HepG2 (cell line): ENCODE data around the gene MCRIP2. TPM values are rescaled to one million over a fixed set of nuclear protein-coding genes. Genes with fewer than 3 reads are reported as not detected.

ENCODE experiments used
- ADNP ChIP-seq: sonication (generic); formaldehyde crosslinking; IDR thresholded peaks from 2 replicates; pipeline ENCODE4 v1.4.0; 2020; ENCODE audit warnings: missing genetic modification reagents
- ARNTL ChIP-seq: sonication (generic); formaldehyde crosslinking; IDR thresholded peaks from 2 replicates; pipeline ENCODE4 v1.4.0; 2020; ENCODE audit warnings: mild to moderate bottlenecking, missing genetic modification reagents
- BRD4 ChIP-seq: sonication (generic); formaldehyde crosslinking; IDR thresholded peaks from 2 replicates; pipeline ENCODE4 v1.4.0; 2020; ENCODE audit warnings: missing genetic modification reagents
- CHD4 ChIP-seq: fragments of 200-600 bp; sonication (generic); IDR thresholded peaks from 2 replicates; pipeline ENCODE4 v1.7.0; 2017; ENCODE audit warnings: mild to moderate bottlenecking, low read length, borderline replicate concordance
- CREB3 ChIP-seq: sonication (generic); formaldehyde crosslinking; IDR thresholded peaks from 2 replicates; pipeline ENCODE4 v1.5.0; 2020; ENCODE audit warnings: missing genetic modification reagents
- KDM2A ChIP-seq: sonication (generic); formaldehyde crosslinking; IDR thresholded peaks from 2 replicates; pipeline ENCODE4 v1.4.0; 2020; ENCODE audit warnings: low read depth, missing genetic modification reagents, borderline replicate concordance
- NFIB ChIP-seq: sonication (generic); formaldehyde crosslinking; IDR thresholded peaks from 2 replicates; pipeline ENCODE4 v1.9.0; 2021; ENCODE audit warnings: missing genetic modification reagents, mild to moderate bottlenecking, borderline replicate concordance
- NR0B2 ChIP-seq: sonication (generic); formaldehyde crosslinking; IDR thresholded peaks from 2 replicates; pipeline ENCODE4 v1.4.0; 2020; ENCODE audit warnings: mild to moderate bottlenecking, missing genetic modification reagents
- NR2F2 ChIP-seq: IDR thresholded peaks from 2 replicates; pipeline ENCODE4 v1.6.1; 2012; ENCODE audit warnings: low read depth, inconsistent platforms, borderline replicate concordance
- PCBP2 ChIP-seq: fragments of 200-400 bp; formaldehyde crosslinking; optimal IDR thresholded peaks from 2 replicates; pipeline ENCODE3; 2018; ENCODE audit warnings: low read length, low read depth; ENCODE audit not compliant: poor library complexity, severe bottlenecking
- REXO4 ChIP-seq: sonication (generic); formaldehyde crosslinking; IDR thresholded peaks from 2 replicates; pipeline ENCODE4 v1.8.0; 2022; ENCODE audit warnings: missing genetic modification reagents, mild to moderate bottlenecking, borderline replicate concordance
- RXRA ChIP-seq: sonication (generic); formaldehyde crosslinking; IDR thresholded peaks from 2 replicates; pipeline ENCODE4 v1.5.1; 2020; ENCODE audit warnings: missing genetic modification reagents
- SALL2 ChIP-seq: sonication (generic); formaldehyde crosslinking; IDR thresholded peaks from 2 replicates; pipeline ENCODE4 v1.8.1; 2023; ENCODE audit warnings: mild to moderate bottlenecking, missing genetic modification reagents, inconsistent platforms
- SIN3B ChIP-seq: fragments of 150-350 bp; IDR thresholded peaks from 2 replicates; pipeline ENCODE4 v1.6.1; 2014; ENCODE audit warnings: low read length
- SMARCC2 ChIP-seq: fragments of 450-650 bp; IDR thresholded peaks from 2 replicates; pipeline ENCODE4 v1.6.1; 2017; ENCODE audit warnings: antibody characterized with exemption, mild to moderate bottlenecking
- SOX6 ChIP-seq, 2 experiments: fragments of 450-650 bp in 1 of 2; sonication (generic) in 1 of 2; formaldehyde crosslinking in 1 of 2; IDR thresholded peaks; 2 replicates each; pipeline versions ENCODE4 v1.4.0 to v1.6.1; 2017 to 2020; ENCODE audit warnings: antibody characterized with exemption in 1 of 2, mild to moderate bottlenecking in 1 of 2, missing genetic modification reagents in 1 of 2
- STAG1 ChIP-seq: sonication (generic); formaldehyde crosslinking; IDR thresholded peaks from 2 replicates; pipeline ENCODE4 v1.4.0; 2020; ENCODE audit warnings: missing genetic modification reagents
- TGIF2 ChIP-seq: IDR thresholded peaks from 2 replicates; pipeline ENCODE4 v1.6.1; 2016; ENCODE audit warnings: control low read depth, missing compliant biosample characterization
- YEATS2 ChIP-seq: sonication (generic); formaldehyde crosslinking; IDR thresholded peaks from 2 replicates; pipeline ENCODE4 v1.4.0; 2020; ENCODE audit warnings: missing genetic modification reagents, borderline replicate concordance
- ZFP62 ChIP-seq: sonication (generic); formaldehyde crosslinking; IDR thresholded peaks from 2 replicates; pipeline ENCODE4 v1.4.0; 2020; ENCODE audit warnings: missing genetic modification reagents
- ZKSCAN1 ChIP-seq: fragments of 150-350 bp; IDR thresholded peaks from 2 replicates; pipeline ENCODE4 v1.6.1; 2014; ENCODE audit warnings: low read length
- ZNF317 ChIP-seq: sonication (generic); formaldehyde crosslinking; IDR thresholded peaks from 2 replicates; pipeline ENCODE4 v1.5.0; 2020; ENCODE audit warnings: mild to moderate bottlenecking, missing genetic modification reagents
- ZNF367 ChIP-seq: sonication (generic); formaldehyde crosslinking; IDR thresholded peaks from 2 replicates; pipeline ENCODE4 v1.4.0; 2020; ENCODE audit warnings: missing genetic modification reagents, borderline replicate concordance
- ZNF431 ChIP-seq: sonication (generic); formaldehyde crosslinking; IDR thresholded peaks from 2 replicates; pipeline ENCODE4 v1.9.0; 2022; ENCODE audit warnings: missing genetic modification reagents, low read depth, mild to moderate bottlenecking, borderline replicate concordance
- ZNF614 ChIP-seq: IDR thresholded peaks from 2 replicates; pipeline ENCODE4 v1.6.1; 2018; ENCODE audit warnings: missing biosample characterization, missing genetic modification reagents, inconsistent platforms, borderline replicate concordance
- ZNF737 ChIP-seq: sonication (generic); formaldehyde crosslinking; IDR thresholded peaks from 2 replicates; pipeline ENCODE4 v1.5.0; 2020; ENCODE audit warnings: missing genetic modification reagents, mild to moderate bottlenecking, borderline replicate concordance
- ZNF790 ChIP-seq: sonication (generic); formaldehyde crosslinking; IDR thresholded peaks from 2 replicates; pipeline ENCODE4 v1.8.0; 2022; ENCODE audit warnings: missing genetic modification reagents, mild to moderate bottlenecking, borderline replicate concordance
- ZSCAN25 ChIP-seq: sonication (generic); formaldehyde crosslinking; IDR thresholded peaks from 2 replicates; pipeline ENCODE4 v1.8.0; 2022; ENCODE audit warnings: mild to moderate bottlenecking, missing genetic modification reagents
- polyA plus RNA-seq, 8 experiments: library from polyadenylated mRNA; depleted of rRNA in 3 of 8; stranded (reverse) in 7 of 8; unstranded in 1 of 8; fragments of >200 nt; fragmentation: Illumina TruSeq in 4 of 8; extraction: Trizol in 4 of 8; gene quantifications; 2 replicates each; pipeline versions ENCODE4 v1.2.1 to v1.2.3, GENCODE V29; 2011 to 2016; ENCODE audit warnings: low read depth in 4 of 8, missing spikeins in 1 of 8, mixed read lengths in 1 of 8; ENCODE audit not compliant: insufficient read depth in 1 of 8
- total RNA-seq, 5 experiments: library from RNA; depleted of rRNA; stranded (reverse); fragments of >200 nt; fragmentation: Illumina TruSeq; extraction: Trizol; gene quantifications; 2 replicates each; pipeline ENCODE4 v1.2.3, GENCODE V29; 2016; ENCODE audit warnings: low read depth in 1 of 5
- TF ChIP-seq, protein P1 (sequence below): sonication (generic); formaldehyde crosslinking; conservative IDR thresholded peaks from 2 replicates; pipeline ENCODE4 v1.8.1; 2023; ENCODE audit warnings: missing genetic modification reagents

Gene MCRIP2
- total and polyA plus RNA-seq, 2 of the 13 experiments (the other 11 are each of a cell fraction or from before 2014, with no cell fraction given), result 39.6 to 76.7 TPM

DNA sequence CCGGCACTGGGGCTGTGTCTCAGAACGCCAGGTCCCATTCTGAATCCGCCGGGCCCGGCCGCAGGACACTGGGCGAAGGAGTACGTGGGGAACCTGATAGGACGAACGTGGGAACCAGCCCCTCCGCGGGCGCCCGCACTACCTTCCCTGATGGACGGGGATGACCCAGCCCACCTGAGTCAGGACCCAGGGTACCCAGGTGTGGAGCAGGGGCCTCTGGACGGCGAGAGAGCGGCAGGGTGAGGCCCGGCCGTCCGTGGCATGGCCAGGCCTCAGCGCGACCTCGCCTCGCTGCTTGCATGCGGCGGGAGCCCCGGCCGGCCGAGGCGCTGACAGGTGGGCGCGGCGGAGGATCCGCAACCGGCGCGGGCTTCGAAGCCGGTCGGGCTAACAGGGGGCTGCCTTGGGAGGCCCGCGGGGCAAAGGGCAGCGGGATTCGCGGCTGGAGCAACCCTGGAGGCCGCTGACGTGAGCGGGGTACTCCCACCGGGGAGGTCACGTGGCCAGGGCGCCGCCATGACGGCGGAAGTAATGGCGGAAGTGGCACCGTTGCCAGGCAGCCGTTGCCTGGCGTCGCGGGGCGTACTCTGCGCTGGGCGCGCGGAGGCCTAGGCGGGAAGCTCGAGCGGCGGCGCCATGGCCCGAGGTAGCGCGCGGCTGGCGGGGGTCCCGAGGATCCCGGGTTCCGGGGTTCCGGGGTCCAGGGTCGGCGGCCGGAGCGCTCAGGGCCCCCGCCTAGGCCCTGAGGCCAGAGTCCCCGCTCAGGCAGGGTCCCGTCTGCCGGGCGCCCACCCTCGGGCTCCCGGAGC is 7.4 kb downstream of the MCRIP2 start, which contains the start of gene WDR90 (continued):
- TF ChIP-seq CHD4 (no peak), ZNF737 (CRISPR knock-in tag) (0 out of 2 replicates have a peak, but pooled peaks have one; percentile 63), NR0B2 (peak; percentile 93), NFIB (no peak), ZNF790 (CRISPR knock-in tag) (0 out of 2 replicates have a peak, but pooled peaks have one; percentile 39), CREB3 (CRISPR knock-in tag) (no peak), ZNF431 (CRISPR knock-in tag) (peak; percentile 73; the same call in 1 of the 2 replicates), BRD4 (CRISPR knock-in tag) (peak; percentile 83; the same call in 1 of the 2 replicates), SMARCC2 (no peak), ZFP62 (CRISPR knock-in tag) (no peak), ZSCAN25 (CRISPR knock-in tag) (peak; percentile 49; the same call in 1 of the 2 replicates), ZNF317 (CRISPR knock-in tag) (no peak), ADNP (CRISPR knock-in tag) (no peak), TGIF2 (CRISPR knock-in tag) (peak; percentile 57; the same call in 1 of the 2 replicates), NR2F2 (0 out of 2 replicates have a peak, but pooled peaks have one; percentile 40), STAG1 (CRISPR knock-in tag) (peak; percentile 17; the same call in 1 of the 2 replicates), REXO4 (CRISPR knock-in tag) (no peak), KDM2A (peak; percentile 98), YEATS2 (CRISPR knock-in tag) (peak; percentile 81), SALL2 (CRISPR knock-in tag) (no peak), ZKSCAN1 (no peak; the same call in 1 of the 2 replicates), ARNTL (CRISPR knock-in tag) (peak; percentile 63; the same call in 1 of the 2 replicates), PCBP2 (no peak), ZNF614 (no peak), ZNF367 (CRISPR knock-in tag) (no peak; the same call in 1 of the 2 replicates), RXRA (CRISPR knock-in tag) (peak; percentile 65), SIN3B (peak; percentile 85), SOX6 (IDR thresholded peaks at IDR 0.05) (no peak), SOX6 (CRISPR knock-in tag; IDR thresholded peaks at IDR 0.05) (peak; percentile 43; the same call in 1 of the 2 replicates)
- TF ChIP-seq, protein P1, sequence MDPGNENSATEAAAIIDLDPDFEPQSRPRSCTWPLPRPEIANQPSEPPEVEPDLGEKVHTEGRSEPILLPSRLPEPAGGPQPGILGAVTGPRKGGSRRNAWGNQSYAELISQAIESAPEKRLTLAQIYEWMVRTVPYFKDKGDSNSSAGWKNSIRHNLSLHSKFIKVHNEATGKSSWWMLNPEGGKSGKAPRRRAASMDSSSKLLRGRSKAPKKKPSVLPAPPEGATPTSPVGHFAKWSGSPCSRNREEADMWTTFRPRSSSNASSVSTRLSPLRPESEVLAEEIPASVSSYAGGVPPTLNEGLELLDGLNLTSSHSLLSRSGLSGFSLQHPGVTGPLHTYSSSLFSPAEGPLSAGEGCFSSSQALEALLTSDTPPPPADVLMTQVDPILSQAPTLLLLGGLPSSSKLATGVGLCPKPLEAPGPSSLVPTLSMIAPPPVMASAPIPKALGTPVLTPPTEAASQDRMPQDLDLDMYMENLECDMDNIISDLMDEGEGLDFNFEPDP (CRISPR knock-in tag), result peak; percentile 85; the same call in 1 of the 2 replicates
